ENCODE data around the gene MARCHF10. TPM values are rescaled to one million over a fixed set of nuclear protein-coding genes. Genes with fewer than 3 reads are reported as not detected.

Gene MARCHF10
- total RNA-seq, 1 experiment from 2014 or later, result 0.39 TPM

DNA sequence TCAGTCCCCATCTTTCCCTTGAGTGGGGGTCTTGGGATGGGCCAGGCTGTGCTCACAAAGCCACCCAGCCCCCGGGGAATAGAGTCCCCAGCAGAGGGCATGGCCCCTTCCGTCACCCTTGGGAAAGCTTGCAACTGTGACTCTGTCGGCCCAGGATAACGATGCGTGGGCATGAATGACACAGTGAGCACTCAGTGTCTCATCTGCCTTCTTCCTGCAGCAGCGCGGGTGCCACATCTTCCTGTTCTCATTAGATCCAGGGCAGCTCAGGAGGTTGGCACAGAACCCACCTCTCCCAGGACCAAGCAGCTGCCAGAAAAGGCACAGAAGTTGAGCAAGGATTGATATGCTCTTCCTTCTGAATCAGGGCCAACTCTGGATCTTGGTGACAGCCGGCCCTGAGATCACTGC lies 95.9 kb downstream of the MARCHF10 start:
- BruUV-seq (replicated peaks), result no TSS peak
- CTCF ChIA-PET, result no interaction called here
- H3K4me3 ChIP-seq (ENCODE audit: low read depth in 2 of 2, low read length in 2 of 2), result no peak overlapping the region
- TF ChIP-seq SIN3A (IDR thresholded peaks at IDR 0.05; ENCODE audit: borderline replicate concordance, insufficient read depth, low read depth, low read length) (no peak), POLR2AphosphoS5 (IDR thresholded peaks at IDR 0.05; ENCODE audit: low read depth, low read length) (no peak), TCF7L2 (IDR thresholded peaks at IDR 0.05; ENCODE audit: low read depth, low read length) (no peak)
- TF ChIP-seq, protein P1, sequence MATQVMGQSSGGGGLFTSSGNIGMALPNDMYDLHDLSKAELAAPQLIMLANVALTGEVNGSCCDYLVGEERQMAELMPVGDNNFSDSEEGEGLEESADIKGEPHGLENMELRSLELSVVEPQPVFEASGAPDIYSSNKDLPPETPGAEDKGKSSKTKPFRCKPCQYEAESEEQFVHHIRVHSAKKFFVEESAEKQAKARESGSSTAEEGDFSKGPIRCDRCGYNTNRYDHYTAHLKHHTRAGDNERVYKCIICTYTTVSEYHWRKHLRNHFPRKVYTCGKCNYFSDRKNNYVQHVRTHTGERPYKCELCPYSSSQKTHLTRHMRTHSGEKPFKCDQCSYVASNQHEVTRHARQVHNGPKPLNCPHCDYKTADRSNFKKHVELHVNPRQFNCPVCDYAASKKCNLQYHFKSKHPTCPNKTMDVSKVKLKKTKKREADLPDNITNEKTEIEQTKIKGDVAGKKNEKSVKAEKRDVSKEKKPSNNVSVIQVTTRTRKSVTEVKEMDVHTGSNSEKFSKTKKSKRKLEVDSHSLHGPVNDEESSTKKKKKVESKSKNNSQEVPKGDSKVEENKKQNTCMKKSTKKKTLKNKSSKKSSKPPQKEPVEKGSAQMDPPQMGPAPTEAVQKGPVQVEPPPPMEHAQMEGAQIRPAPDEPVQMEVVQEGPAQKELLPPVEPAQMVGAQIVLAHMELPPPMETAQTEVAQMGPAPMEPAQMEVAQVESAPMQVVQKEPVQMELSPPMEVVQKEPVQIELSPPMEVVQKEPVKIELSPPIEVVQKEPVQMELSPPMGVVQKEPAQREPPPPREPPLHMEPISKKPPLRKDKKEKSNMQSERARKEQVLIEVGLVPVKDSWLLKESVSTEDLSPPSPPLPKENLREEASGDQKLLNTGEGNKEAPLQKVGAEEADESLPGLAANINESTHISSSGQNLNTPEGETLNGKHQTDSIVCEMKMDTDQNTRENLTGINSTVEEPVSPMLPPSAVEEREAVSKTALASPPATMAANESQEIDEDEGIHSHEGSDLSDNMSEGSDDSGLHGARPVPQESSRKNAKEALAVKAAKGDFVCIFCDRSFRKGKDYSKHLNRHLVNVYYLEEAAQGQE (IDR thresholded peaks at IDR 0.05; ENCODE audit: insufficient read depth in 1 of 2, low read depth in 2 of 2, low read length in 1 of 2), result no peak
- TF ChIP-seq, protein P2, sequence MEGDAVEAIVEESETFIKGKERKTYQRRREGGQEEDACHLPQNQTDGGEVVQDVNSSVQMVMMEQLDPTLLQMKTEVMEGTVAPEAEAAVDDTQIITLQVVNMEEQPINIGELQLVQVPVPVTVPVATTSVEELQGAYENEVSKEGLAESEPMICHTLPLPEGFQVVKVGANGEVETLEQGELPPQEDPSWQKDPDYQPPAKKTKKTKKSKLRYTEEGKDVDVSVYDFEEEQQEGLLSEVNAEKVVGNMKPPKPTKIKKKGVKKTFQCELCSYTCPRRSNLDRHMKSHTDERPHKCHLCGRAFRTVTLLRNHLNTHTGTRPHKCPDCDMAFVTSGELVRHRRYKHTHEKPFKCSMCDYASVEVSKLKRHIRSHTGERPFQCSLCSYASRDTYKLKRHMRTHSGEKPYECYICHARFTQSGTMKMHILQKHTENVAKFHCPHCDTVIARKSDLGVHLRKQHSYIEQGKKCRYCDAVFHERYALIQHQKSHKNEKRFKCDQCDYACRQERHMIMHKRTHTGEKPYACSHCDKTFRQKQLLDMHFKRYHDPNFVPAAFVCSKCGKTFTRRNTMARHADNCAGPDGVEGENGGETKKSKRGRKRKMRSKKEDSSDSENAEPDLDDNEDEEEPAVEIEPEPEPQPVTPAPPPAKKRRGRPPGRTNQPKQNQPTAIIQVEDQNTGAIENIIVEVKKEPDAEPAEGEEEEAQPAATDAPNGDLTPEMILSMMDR (IDR thresholded peaks at IDR 0.05), result no peak
- peaks cover 2% of the 10 kb centered on the region; the same call in 1 of the 2 replicates for H3K4me1 ChIP-seq (ENCODE audit: control insufficient read depth, insufficient read depth, low read length)
- POLR2A ChIA-PET, result interaction anchor here (0.5 kb wide), 1 partner anchor 463 kb away, joined by 3 read pairs; no protein-coding TSS in a partner anchor
- ATAC-seq (no peak), DNase-seq (ENCODE audit: low read depth, low spot score) (no peak)
- H3K27me3 ChIP-seq (ENCODE audit: control insufficient read depth, insufficient read depth, low read length), result no peaks in the 10 kb centered on the region
- in situ Hi-C loops (cut with HindIII; ENCODE audit: low pct_unique_long_range_greater_than_20kb, low sequenced_read_pairs), result no loop called here
- intact Hi-C loops (cut with micrococcal nuclease; ENCODE audit: unreplicated experiment), result no loop called here
- no peak overlapping the region for H3K27ac ChIP-seq (ENCODE audit: low read length)
- H3K36me3 ChIP-seq (ENCODE audit: control insufficient read depth, insufficient read depth, low read length), result no peaks in the 10 kb centered on the region
- H3K9me3 ChIP-seq (ENCODE audit: control insufficient read depth, insufficient read depth, low read depth, low read length), result 0 out of 2 replicates have a peak, but pooled peaks cover 3% of the 10 kb centered on the region

DNA sequence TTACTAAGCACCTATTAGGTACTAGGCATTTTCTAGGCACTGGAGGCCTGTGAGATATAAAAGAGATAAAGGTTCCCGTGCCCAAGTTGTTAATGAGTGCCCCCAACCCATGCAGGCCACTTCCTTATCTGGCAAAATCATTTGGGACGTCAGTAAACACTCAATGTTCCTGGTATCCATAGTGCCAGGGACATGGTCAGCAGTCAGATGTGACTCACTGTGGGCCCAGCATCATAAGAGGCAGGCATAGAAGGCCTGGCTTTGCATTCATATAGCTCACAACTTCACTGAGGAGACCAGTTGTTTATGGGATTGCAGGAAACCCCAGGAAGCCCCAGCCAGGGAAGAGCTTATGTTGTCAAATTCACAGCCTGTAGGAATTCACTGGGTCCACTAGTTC lies 99.5 kb downstream of the MARCHF10 start:
- CTCF ChIA-PET, result no interaction called here
- in situ Hi-C loops (cut with HindIII; ENCODE audit: low pct_unique_long_range_greater_than_20kb, low sequenced_read_pairs), result no loop called here
- Histone ChIP-seq H3K4me1 (ENCODE audit: control insufficient read depth, insufficient read depth, low read length) (peaks cover 22% of the 10 kb centered on the region), H3K27ac (ENCODE audit: low read length) (no peak overlapping the region), H3K36me3 (ENCODE audit: control insufficient read depth, insufficient read depth, low read length) (no peaks in the 10 kb centered on the region), H3K4me3 (ENCODE audit: low read depth in 2 of 2, low read length in 2 of 2) (no peak overlapping the region), H3K27me3 (ENCODE audit: control insufficient read depth, insufficient read depth, low read length) (no peaks in the 10 kb centered on the region), H3K9me3 (ENCODE audit: control insufficient read depth, insufficient read depth, low read depth, low read length) (0 out of 2 replicates have a peak, but pooled peaks cover 3% of the 10 kb centered on the region)
- DNase-seq (ENCODE audit: low read depth, low spot score) (no peak), ATAC-seq (no peak)
- intact Hi-C loops (cut with micrococcal nuclease; ENCODE audit: unreplicated experiment), result loop anchor here (10.0 kb wide), 1 partner anchor 696 kb away; no protein-coding TSS in a partner anchor
- TF ChIP-seq, protein P1 (IDR thresholded peaks at IDR 0.05; ENCODE audit: insufficient read depth in 1 of 2, low read depth in 2 of 2, low read length in 1 of 2), result no peak
- TF ChIP-seq POLR2AphosphoS5 (IDR thresholded peaks at IDR 0.05; ENCODE audit: low read depth, low read length), result no peak
- TF ChIP-seq, protein P2 (IDR thresholded peaks at IDR 0.05), result no peak
- no peak for TF ChIP-seq TCF7L2 (IDR thresholded peaks at IDR 0.05; ENCODE audit: low read depth, low read length)
- no peak for TF ChIP-seq SIN3A (IDR thresholded peaks at IDR 0.05; ENCODE audit: borderline replicate concordance, insufficient read depth, low read depth, low read length)
- POLR2A ChIA-PET, result no interaction called here
- no TSS peak for BruUV-seq (replicated peaks)

All from Panc1 (cell line).